Neural cell (in vitro differentiated cells): Measurements from ENCODE around the gene CEP70.

Experiments used
- CTCF ChIP-seq: fragments of 450-650 bp; IDR thresholded peaks from 2 replicates; pipeline ENCODE4 v1.5.1; 2014; ENCODE audit warnings: antibody characterized with exemption, mild to moderate bottlenecking, moderate library complexity; ENCODE audit not compliant: poor library complexity, severe bottlenecking
- EZH2 ChIP-seq: fragments of 200-600, 300-800 bp; shearing (Covaris generic), sonication (generic); IDR thresholded peaks from 2 replicates; pipeline ENCODE4 v1.6.1; 2014; ENCODE audit warnings: antibody characterized with exemption, low read length, borderline replicate concordance, mild to moderate bottlenecking; ENCODE audit not compliant: insufficient read depth, poor library complexity, severe bottlenecking
- MXI1 ChIP-seq: fragments of 450-650 bp; conservative IDR thresholded peaks from 2 replicates; pipeline ENCODE4 v1.6.1; 2014; ENCODE audit warnings: antibody characterized with exemption, mild to moderate bottlenecking; ENCODE audit not compliant: poor library complexity, severe bottlenecking
- POLR2AphosphoS5 ChIP-seq: IDR thresholded peaks from 2 replicates; pipeline ENCODE4 v1.6.1; 2012
- RAD21 ChIP-seq: fragments of 450-650 bp; conservative IDR thresholded peaks from 2 replicates; pipeline ENCODE4 v1.6.1; 2014; ENCODE audit warnings: antibody characterized with exemption, mild to moderate bottlenecking, moderate library complexity
- REST ChIP-seq: IDR thresholded peaks from 2 replicates; pipeline ENCODE4 v1.6.1; 2012; ENCODE audit warnings: borderline replicate concordance

- TF ChIP-seq EZH2 (no peak), REST (no peak), CTCF (no peak), POLR2AphosphoS5 (no peak), MXI1 (no peak), RAD21 (no peak)
Measured at GRCh38 chr3:138593488-138594149, 441 bp downstream of the CEP70 start.
